Transverse colon (tissue), 4 donors: ENCODE data around the gene TTC39C. TPM values are rescaled to one million over a fixed set of nuclear protein-coding genes. Genes with fewer than 3 reads are reported as not detected.
A peak's percentile ranks its signal among the peaks of the same experiment; 100 is the strongest.
"Not testable (repeated sequence)": the region's sequence is repeated elsewhere in the genome, so short reads cannot be mapped to it uniquely, and the experiment has no call there.

Experiments
- DNase-seq: peaks from one replicate; pipeline ENCODE4 v3.0.0-alpha.2; 2019
- H3K27ac ChIP-seq, 4 donors: fragments of 200-600 bp; sonication (generic); 2 replicates each; pipeline ENCODE4 v1.5.1; 2016 to 2018; ENCODE audit warnings: inconsistent platforms in 4 of 4
- H3K27me3 ChIP-seq: fragments of 200-600 bp; sonication (generic); 2 replicates; pipeline ENCODE4 v1.5.1; 2017; ENCODE audit warnings: inconsistent platforms
- H3K36me3 ChIP-seq, 4 donors: fragments of 200-600 bp; sonication (generic); 2 replicates each; pipeline ENCODE4 v1.5.1; 2017 to 2019; ENCODE audit warnings: inconsistent platforms in 4 of 4
- H3K4me1 ChIP-seq, 4 donors: fragments of 200-600 bp; sonication (generic); 2 replicates each; pipeline ENCODE4 v1.5.1; 2017 to 2020; ENCODE audit warnings: inconsistent platforms in 4 of 4
- H3K4me3 ChIP-seq, 4 donors: fragments of 200-600 bp; sonication (generic); 1 replicate in 1 of 4; 2 replicates in 3 of 4; pipeline versions ENCODE4 v1.5.1 to v1.6.1; 2017 to 2019; ENCODE audit warnings: inconsistent platforms in 4 of 4
- H3K9me3 ChIP-seq, 2 donors: fragments of 200-600 bp; sonication (generic); 2 replicates each; pipeline ENCODE4 v1.5.1; 2017 to 2019; ENCODE audit warnings: inconsistent platforms in 2 of 2
- CTCF ChIP-seq, 5 experiments: fragments of 200-600 bp in 3 of 5; fragments of 450-650 bp in 2 of 5; sonication (generic) in 3 of 5; IDR thresholded peaks; 1 replicate in 2 of 5; 2 replicates in 3 of 5; pipeline ENCODE4 v1.5.1; 2016 to 2017; ENCODE audit warnings: antibody characterized with exemption in 5 of 5, inconsistent platforms in 3 of 5, mild to moderate bottlenecking in 2 of 5, moderate library complexity in 1 of 5
- EP300 ChIP-seq: sonication (generic); formaldehyde crosslinking; IDR thresholded peaks from one replicate; pipeline ENCODE4 v1.6.1; 2017; ENCODE audit warnings: antibody characterized with exemption, low read depth
- POLR2A ChIP-seq: fragments of 450-650 bp; IDR thresholded peaks from one replicate; pipeline ENCODE4 v1.6.1; 2016; ENCODE audit warnings: antibody characterized with exemption, mild to moderate bottlenecking, moderate library complexity
- POLR2AphosphoS5 ChIP-seq, 3 donors: sonication (generic); formaldehyde crosslinking; IDR thresholded peaks; one replicate each; pipeline ENCODE4 v1.6.1; 2016; ENCODE audit warnings: antibody characterized with exemption in 3 of 3
- WGBS, 2 donors: methylation state at CpG; one replicate each; pipeline ENCODE4 v1.1.5; 2018; ENCODE audit warnings: low coverage in 1 of 2; 5-methylcytosine and 5-hydroxymethylcytosine counted together
- in situ Hi-C, 4 donors: fragments of 200-750 bp; cut with MboI; loops; one replicate each; pipeline versions ENCODE4 v1.15.0 to v1.15.1; 2017; ENCODE audit warnings: low sequenced_read_pairs in 3 of 4, low pct_ligation_motif_present in 1 of 4, low pct_unique_long_range_greater_than_20kb in 1 of 4
- intact Hi-C: fragments of 100-400 bp; cut with DNase I; formaldehyde crosslinking; loops from one replicate; pipeline ENCODE4 v1.15.1; 2023; ENCODE audit warnings: low total_unique reads
- total RNA-seq, 4 donors: library from RNA; depleted of rRNA; stranded (reverse); fragments of >200 nt; gene quantifications; one replicate each; pipeline ENCODE4 v1.1.0, GENCODE V29; 2016

TTC39C gene
- total RNA-seq, 4 donors from 2014 or later, result 4.8 to 18.4 (median 7.4) TPM

- no peak for DNase-seq
- H3K36me3 ChIP-seq, result no peaks in the 10 kb centered on the region
- H3K4me3 ChIP-seq, result no peak overlapping the region
- intact Hi-C loops (no loop called here), in situ Hi-C loops (no loop called here)
- no peak overlapping the region for H3K27ac ChIP-seq
- H3K9me3 ChIP-seq, result no peaks in the 10 kb centered on the region
- WGBS, 2 donors, result 85 to 86% methylated on average over 5 of the region's 5 CpGs
- TF ChIP-seq CTCF (IDR thresholded peaks at IDR 0.05), result no peak
- no peak for TF ChIP-seq EP300
- TF ChIP-seq POLR2AphosphoS5 (IDR thresholded peaks at IDR 0.05), result no peak
- TF ChIP-seq POLR2A, result no peak
- no peaks in the 10 kb centered on the region for H3K27me3 ChIP-seq
- H3K4me1 ChIP-seq, result peaks cover 5 to 35% (median 9%) of the 10 kb centered on the region in 4 donors
Observed at GRCh38 chr18:24024425-24024824, 9.9 kb downstream of the TTC39C start.

- TF ChIP-seq CTCF (IDR thresholded peaks at IDR 0.05) (no peak), POLR2AphosphoS5 (IDR thresholded peaks at IDR 0.05) (no peak), POLR2A (no peak), EP300 (no peak)
- H3K27ac ChIP-seq, result peak overlapping the region in 2 of 4 donors; percentile 52 to 53
- H3K36me3 ChIP-seq, result no peaks in the 10 kb centered on the region
- in situ Hi-C loops (no loop called here), intact Hi-C loops (no loop called here)
- 59 to 70% methylated on average over 3 of the region's 3 CpGs for WGBS, 2 donors
- H3K27me3 ChIP-seq, result no peaks in the 10 kb centered on the region
- H3K9me3 ChIP-seq, result no peaks in the 10 kb centered on the region
- H3K4me3 ChIP-seq, result no peak overlapping the region
- no peak for DNase-seq
- H3K4me1 ChIP-seq, result peaks cover 5 to 29% (median 9%) of the 10 kb centered on the region in 4 donors
Observed at GRCh38 chr18:24026457-24026856, 11.9 kb downstream of the TTC39C start.

- in situ Hi-C loops, result no loop called here
- Histone ChIP-seq H3K36me3 (no peaks in the 10 kb centered on the region), H3K4me1 (peaks cover 5 to 23% (median 7%) of the 10 kb centered on the region in 4 donors), H3K9me3 (no peaks in the 10 kb centered on the region), H3K27me3 (no peaks in the 10 kb centered on the region), H3K4me3 (no peak overlapping the region), H3K27ac (peak overlapping the region in 3 of 4 donors; percentile 30 to 53 (median 52))
- 69 to 72% methylated on average over 6 to 14 of the region's 14 CpGs for WGBS, 2 donors
- intact Hi-C loops, result no loop called here
- TF ChIP-seq POLR2AphosphoS5 (IDR thresholded peaks at IDR 0.05) (peak in 1 of 3 donors; percentile 32), POLR2A (no peak), CTCF (IDR thresholded peaks at IDR 0.05) (no peak)
- peak; percentile 38 for DNase-seq
Observed at GRCh38 chr18:24027156-24027827, 12.7 kb downstream of the TTC39C start.

- H3K4me3 ChIP-seq, intact Hi-C loops, H3K36me3 ChIP-seq, H3K27ac ChIP-seq, H3K27me3 ChIP-seq, in situ Hi-C loops, H3K9me3 ChIP-seq, DNase-seq: not testable (repeated sequence)
- 80 to 96% methylated on average over 1 to 13 of the region's 13 CpGs for WGBS, 2 donors
- peaks cover 5 to 23% (median 7%) of the 10 kb centered on the region in 4 donors for H3K4me1 ChIP-seq
Observed at GRCh38 chr18:24028946-24029345, 14.4 kb downstream of the TTC39C start.

- in situ Hi-C loops (no loop called here), intact Hi-C loops (no loop called here)
- H3K4me3 ChIP-seq, result no peak overlapping the region
- H3K9me3 ChIP-seq, result no peaks in the 10 kb centered on the region
- H3K27me3 ChIP-seq, result no peaks in the 10 kb centered on the region
- no peaks in the 10 kb centered on the region for H3K36me3 ChIP-seq
- WGBS, 2 donors, result 94 to 96% methylated on average over 3 of the region's 3 CpGs
- no peak for DNase-seq
- no peak for TF ChIP-seq POLR2AphosphoS5 (IDR thresholded peaks at IDR 0.05)
- no peak for TF ChIP-seq CTCF (IDR thresholded peaks at IDR 0.05)
- TF ChIP-seq POLR2A, result no peak
- TF ChIP-seq EP300, result no peak
- H3K4me1 ChIP-seq, result peaks cover 5 to 26% (median 7%) of the 10 kb centered on the region in 4 donors
- H3K27ac ChIP-seq, result no peak overlapping the region
Observed at GRCh38 chr18:24031318-24031717, 16.8 kb downstream of the TTC39C start.
